ENCODE results near the gene YDJC.

YDJC gene

DNA sequence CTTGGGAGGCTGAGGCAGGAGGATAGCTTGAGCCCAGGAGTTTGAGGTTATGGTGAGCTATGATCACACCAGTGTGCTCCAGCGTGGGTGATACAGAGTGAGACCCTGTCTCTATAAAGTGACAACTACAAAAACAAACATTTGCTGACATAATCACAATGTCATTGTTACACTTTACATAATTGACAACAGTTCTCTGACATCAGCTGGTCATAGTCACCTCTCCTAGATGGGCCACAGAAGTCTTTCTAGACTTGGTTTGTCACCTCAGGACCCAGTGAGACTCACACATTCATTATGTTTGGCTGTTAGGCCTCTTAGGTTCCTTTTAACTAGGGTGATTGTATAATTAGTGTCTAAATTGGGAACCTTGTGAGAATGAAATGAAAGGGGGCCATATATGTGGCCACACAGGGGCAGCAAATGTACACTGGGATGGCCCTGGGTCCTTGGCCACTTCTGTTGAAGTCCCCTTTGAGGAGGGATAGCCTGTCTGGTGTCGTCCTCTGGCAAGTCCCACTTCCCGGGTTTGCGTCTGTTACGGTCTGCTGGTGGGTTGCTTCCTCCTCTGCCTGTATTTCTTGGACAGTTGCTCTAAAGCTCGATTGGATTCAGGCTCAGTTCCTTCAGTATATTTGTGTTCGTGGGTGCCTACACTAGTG lies 30.2 kb upstream of the YDJC start:
- TF ChIP-seq, protein P1, sequence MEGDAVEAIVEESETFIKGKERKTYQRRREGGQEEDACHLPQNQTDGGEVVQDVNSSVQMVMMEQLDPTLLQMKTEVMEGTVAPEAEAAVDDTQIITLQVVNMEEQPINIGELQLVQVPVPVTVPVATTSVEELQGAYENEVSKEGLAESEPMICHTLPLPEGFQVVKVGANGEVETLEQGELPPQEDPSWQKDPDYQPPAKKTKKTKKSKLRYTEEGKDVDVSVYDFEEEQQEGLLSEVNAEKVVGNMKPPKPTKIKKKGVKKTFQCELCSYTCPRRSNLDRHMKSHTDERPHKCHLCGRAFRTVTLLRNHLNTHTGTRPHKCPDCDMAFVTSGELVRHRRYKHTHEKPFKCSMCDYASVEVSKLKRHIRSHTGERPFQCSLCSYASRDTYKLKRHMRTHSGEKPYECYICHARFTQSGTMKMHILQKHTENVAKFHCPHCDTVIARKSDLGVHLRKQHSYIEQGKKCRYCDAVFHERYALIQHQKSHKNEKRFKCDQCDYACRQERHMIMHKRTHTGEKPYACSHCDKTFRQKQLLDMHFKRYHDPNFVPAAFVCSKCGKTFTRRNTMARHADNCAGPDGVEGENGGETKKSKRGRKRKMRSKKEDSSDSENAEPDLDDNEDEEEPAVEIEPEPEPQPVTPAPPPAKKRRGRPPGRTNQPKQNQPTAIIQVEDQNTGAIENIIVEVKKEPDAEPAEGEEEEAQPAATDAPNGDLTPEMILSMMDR (IDR thresholded peaks at IDR 0.05; ENCODE audit: low read length, missing control alignments), result no peak
- no peak for DNase-seq (ENCODE audit: low read depth)
- H3K4me3 ChIP-seq (replicated peaks; ENCODE audit: low read depth, low read length), result no peak overlapping the region

DNA sequence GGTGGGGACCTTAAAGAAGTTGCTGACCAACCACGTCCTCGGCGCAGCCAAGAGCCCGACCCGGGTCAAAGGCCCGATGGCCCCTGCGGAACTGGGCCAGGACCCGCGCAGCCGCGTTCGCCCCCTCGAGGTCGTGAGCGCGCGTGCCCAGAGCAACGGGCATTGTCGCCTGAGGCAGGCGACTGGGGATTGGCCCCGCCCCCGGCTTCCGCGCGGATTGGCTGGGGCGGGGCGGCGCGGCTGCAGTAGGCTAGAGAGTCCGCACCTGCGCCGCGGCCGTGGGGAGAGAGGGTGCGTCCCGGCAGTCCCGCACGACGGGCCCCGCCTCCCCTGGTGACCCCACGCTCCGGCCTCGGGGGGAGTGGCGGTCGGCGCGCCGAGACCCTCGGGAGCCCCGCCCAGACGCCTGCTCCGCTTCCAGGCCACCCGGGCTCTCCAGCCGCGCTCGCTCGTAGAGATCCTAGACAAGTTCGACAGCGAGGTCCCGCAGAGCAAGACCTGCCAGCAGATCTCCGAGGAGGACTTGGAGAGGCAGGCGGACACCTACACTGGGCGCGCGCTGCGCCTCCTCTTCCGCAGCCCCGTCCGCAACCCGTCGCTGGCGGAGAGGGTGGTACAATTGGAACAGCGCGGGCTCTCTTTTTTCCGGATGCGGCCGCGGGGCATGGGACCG lies 27.7 kb upstream of the YDJC start:
- TF ChIP-seq, protein P1 (IDR thresholded peaks at IDR 0.05; ENCODE audit: low read length, missing control alignments), result no peak
- DNase-seq (ENCODE audit: low read depth), result peak; percentile 18

DNA sequence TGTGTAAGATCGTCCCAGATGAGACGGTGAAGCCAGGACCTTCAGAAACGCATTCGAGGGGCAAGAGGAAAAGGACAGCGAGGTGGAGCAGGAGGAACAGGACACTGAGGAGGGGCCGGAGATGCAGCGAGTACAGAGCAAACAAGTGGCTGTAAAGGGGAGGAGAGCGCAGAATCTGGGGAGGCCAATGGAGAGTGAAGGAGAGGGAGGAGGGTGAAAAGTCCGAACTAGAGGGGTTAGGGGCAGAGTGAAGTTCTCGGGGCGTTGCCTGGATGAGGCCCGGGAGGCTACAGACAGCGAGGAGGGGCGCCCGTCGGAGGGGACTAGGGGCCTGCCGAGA lies 27.2 kb upstream of the YDJC start:
- no peak for DNase-seq (ENCODE audit: low read depth)
- H3K4me3 ChIP-seq (replicated peaks; ENCODE audit: low read depth, low read length), result peak overlapping the region; percentile 46
- TF ChIP-seq, protein P1 (IDR thresholded peaks at IDR 0.05; ENCODE audit: low read length, missing control alignments), result no peak

More for the DNA sequence above, 27.7 kb upstream of the YDJC start:
- peak overlapping the region; percentile 46 for H3K4me3 ChIP-seq (replicated peaks; ENCODE audit: low read depth, low read length)

DNA sequence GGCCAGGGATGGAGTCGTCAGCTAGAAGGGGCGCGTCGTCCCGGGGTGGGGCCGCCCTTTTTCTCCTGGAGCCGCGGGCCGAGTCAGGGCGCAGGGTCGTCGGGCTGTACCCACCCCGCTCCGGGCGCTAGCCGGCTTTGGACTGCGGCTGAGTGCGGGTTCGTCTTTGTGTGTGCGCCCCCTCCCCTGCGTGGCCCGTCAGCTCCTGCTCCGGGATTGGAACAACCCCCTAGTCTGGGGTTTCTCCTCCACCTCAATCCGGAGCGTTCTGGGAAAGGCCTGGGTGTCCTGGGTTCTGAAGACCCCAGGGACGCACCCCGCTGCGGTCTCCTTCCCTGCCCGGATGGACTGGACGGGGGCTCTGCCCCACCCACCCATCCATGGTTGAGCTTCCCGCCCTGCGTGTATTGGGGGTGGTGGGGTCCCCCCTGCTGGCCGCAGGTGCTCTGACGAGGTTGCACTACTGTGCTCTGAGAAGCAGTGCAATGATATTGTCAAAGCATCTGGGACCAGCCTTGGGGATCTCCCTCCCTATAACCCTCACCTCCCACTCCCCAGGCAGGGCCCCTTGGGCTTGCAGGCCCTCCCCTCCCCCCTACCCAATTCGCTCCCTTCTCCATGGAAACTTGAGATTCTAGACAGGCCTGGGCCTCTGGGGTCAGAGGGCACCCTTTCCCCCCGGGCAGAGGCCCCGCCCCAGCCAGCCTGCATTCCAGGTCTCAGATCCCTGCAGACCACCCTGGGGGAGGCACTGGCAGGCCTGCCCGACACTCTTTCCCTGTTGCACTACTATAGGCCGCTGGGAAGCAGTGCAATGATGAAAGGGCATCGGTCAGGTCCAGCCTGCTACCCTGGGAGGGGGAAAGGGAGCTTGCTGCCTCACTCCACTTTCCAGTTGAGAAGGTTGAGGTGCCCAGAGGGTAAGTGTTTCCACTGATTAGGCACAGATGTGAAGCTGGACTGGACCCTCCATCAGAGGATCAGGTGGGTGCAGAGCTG lies 23.0 kb upstream of the YDJC start:
- TF ChIP-seq, protein P1 (IDR thresholded peaks at IDR 0.05; ENCODE audit: low read length, missing control alignments), result no peak
- no peak for DNase-seq (ENCODE audit: low read depth)
- H3K4me3 ChIP-seq (replicated peaks; ENCODE audit: low read depth, low read length), result peak overlapping the region; percentile 73

DNA sequence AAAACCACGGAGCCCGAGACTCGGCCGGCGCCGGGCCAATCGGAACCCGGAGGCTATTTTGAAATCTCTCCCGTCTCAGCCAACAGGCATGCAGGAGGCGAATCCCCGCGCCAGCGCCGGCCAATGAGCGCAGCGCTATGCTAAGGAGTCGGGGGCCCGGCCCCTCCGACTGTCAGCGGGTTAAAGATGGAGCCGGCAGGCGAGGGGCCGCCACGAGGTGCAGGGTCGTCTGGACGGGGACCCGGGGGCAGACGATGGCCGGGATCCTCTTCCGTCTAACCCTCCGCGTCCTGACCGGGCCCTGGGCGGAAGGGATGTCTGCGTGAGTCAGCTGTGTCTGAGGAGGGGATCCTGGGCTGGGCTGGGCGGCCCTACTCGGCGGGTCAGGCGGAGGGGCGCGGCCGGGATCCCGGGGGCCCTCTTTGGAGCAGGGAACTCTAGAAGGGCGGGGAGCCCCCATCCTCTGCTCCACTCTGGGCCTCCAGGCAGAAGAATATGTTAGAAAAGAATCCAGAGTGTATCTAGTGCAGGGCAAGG lies 22.3 kb upstream of the YDJC start:
- H3K4me3 ChIP-seq (replicated peaks; ENCODE audit: low read depth, low read length), result peak overlapping the region; percentile 73
- TF ChIP-seq, protein P1 (IDR thresholded peaks at IDR 0.05; ENCODE audit: low read length, missing control alignments), result no peak
- peak; percentile 85 for DNase-seq (ENCODE audit: low read depth)

DNA sequence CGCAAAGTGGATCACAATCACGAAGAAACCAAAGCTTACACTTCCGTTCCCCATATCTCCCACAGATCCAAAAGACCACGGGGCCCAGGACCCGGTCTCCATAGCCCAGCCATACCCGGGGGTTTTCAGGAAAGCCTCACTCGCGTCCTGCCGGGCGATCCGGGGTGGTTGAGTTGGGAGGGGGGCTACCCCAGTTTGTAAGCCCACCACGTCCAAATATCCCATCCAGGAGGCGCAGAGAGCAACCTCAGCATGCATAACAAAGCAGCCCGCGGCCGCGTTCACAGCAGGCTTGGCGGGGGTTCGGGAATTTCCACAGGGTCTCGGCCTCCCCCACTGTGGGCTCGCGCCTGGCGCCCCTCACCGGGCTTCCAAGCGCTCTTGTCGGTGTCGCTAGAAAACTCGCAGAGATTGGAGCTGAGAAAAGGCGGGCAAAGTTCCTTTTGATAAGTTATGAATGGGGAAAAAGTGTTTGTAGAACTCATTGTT lies 21.7 kb upstream of the YDJC start:
- DNase-seq (ENCODE audit: low read depth), result no peak
- TF ChIP-seq, protein P1 (IDR thresholded peaks at IDR 0.05; ENCODE audit: low read length, missing control alignments), result no peak
- peak overlapping the region; percentile 73 for H3K4me3 ChIP-seq (replicated peaks; ENCODE audit: low read depth, low read length)

All from fibroblast of pulmonary artery (primary cell).